ENCODE results near the gene CST9.

CST9 gene

DNA sequence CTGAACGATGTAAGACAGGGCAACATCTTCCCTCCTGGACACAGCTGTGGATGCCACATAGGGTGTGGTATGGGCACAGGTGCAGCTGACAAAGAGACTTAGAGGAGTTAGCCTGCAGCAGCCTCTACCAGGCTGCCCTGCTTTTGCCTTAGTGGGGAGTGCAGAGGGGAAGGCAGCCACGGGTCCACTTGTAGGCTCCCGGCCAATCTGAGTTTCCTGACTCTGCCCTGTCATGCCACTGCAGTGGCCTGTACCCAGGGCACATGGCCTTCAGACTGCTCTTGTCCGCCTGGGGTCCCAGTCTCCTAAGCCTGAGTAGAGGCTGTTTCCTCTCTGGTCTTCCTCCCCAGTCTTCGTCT is 20.3 kb downstream of the CST9 start:
- no peak overlapping the region for H3K4me2 ChIP-seq (ENCODE audit: low read length)
- H3K4me3 ChIP-seq (ENCODE audit: low read length), result no peak overlapping the region
- H3K27me3 ChIP-seq (ENCODE audit: control insufficient read depth, low read length), result no peaks in the 10 kb centered on the region
- H3K4me1 ChIP-seq (ENCODE audit: control insufficient read depth, low read length), result no peaks in the 10 kb centered on the region
- H3K27ac ChIP-seq (ENCODE audit: low read depth, low read length), result no peak overlapping the region
- H3K9me2 ChIP-seq (replicated peaks; ENCODE audit: control insufficient read depth, low read length), result no peaks in the 10 kb centered on the region
- TF ChIP-seq EZH2phosphoT487 (IDR thresholded peaks at IDR 0.05; ENCODE audit: borderline replicate concordance, low read length), result no peak
- TF ChIP-seq, protein P1, sequence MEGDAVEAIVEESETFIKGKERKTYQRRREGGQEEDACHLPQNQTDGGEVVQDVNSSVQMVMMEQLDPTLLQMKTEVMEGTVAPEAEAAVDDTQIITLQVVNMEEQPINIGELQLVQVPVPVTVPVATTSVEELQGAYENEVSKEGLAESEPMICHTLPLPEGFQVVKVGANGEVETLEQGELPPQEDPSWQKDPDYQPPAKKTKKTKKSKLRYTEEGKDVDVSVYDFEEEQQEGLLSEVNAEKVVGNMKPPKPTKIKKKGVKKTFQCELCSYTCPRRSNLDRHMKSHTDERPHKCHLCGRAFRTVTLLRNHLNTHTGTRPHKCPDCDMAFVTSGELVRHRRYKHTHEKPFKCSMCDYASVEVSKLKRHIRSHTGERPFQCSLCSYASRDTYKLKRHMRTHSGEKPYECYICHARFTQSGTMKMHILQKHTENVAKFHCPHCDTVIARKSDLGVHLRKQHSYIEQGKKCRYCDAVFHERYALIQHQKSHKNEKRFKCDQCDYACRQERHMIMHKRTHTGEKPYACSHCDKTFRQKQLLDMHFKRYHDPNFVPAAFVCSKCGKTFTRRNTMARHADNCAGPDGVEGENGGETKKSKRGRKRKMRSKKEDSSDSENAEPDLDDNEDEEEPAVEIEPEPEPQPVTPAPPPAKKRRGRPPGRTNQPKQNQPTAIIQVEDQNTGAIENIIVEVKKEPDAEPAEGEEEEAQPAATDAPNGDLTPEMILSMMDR (IDR thresholded peaks at IDR 0.05; ENCODE audit: low read depth, low read length, poor library complexity, severe bottlenecking), result no peak
- peaks cover 2% of the 10 kb centered on the region; the same call in 1 of the 2 replicates for H3K9me3 ChIP-seq (ENCODE audit: control insufficient read depth, insufficient read depth, low read length)
- no peaks in the 10 kb centered on the region for H3F3A ChIP-seq (ENCODE audit: control insufficient read depth, insufficient read depth)
- H3K79me2 ChIP-seq (ENCODE audit: control insufficient read depth, low read length), result no peaks in the 10 kb centered on the region
- H4K20me1 ChIP-seq (ENCODE audit: control insufficient read depth, insufficient read depth, low read depth, low read length), result no peaks in the 10 kb centered on the region
- no peaks in the 10 kb centered on the region for H3K36me3 ChIP-seq (ENCODE audit: control insufficient read depth, low read length)

DNA sequence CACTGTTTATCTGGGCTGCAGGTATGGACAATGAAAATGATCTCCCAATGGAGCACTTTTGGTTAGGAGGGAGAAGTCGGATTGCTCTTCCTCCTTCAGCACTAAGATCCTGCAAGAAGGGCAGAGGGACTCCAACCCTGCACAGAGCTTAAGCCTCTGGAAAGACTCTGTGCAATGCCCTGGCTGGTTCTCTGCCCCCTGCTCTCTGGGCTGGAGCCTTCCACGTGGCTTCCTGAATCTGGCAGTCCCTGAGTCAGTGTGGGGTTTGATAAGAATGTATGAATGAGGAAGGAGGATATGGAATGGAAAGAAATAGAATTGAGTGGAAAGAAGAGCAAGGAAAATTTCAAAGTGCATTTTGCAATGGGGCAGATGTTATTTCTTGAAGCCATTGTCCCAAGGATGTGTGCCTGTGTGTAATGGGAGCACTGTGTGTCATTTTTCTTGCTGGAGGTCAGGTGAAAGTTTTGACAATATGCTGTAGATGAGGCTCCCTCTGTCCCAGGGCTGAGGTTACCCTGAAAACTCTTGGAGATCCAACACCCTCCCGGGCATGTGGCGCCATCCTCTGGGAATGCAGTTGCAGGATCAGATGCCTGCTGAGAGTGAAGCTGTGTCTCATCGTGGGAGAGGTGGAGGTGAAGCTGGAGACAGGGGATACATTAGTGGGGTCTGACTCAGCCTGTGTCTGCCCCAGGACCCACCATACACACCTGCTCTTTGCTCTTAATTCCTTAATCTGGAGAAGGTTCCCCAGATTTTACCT is 21.1 kb downstream of the CST9 start:
- Histone ChIP-seq H3K9me2 (replicated peaks; ENCODE audit: control insufficient read depth, low read length) (no peaks in the 10 kb centered on the region), H3K27ac (ENCODE audit: low read depth, low read length) (no peak overlapping the region)
- no peak for TF ChIP-seq EZH2phosphoT487 (IDR thresholded peaks at IDR 0.05; ENCODE audit: borderline replicate concordance, low read length)
- TF ChIP-seq, protein P1 (IDR thresholded peaks at IDR 0.05; ENCODE audit: low read depth, low read length, poor library complexity, severe bottlenecking), result no peak

GRCh38 chr20:23583526-23583925 is 22.2 kb downstream of the CST9 start:
- TF ChIP-seq EZH2phosphoT487 (IDR thresholded peaks at IDR 0.05; ENCODE audit: borderline replicate concordance, low read length), result no peak
- TF ChIP-seq, protein P1 (IDR thresholded peaks at IDR 0.05; ENCODE audit: low read depth, low read length, poor library complexity, severe bottlenecking), result no peak
- no peaks in the 10 kb centered on the region for H3K4me1 ChIP-seq (ENCODE audit: control insufficient read depth, low read length)
- no peaks in the 10 kb centered on the region for H3K36me3 ChIP-seq (ENCODE audit: control insufficient read depth, low read length)
- no peaks in the 10 kb centered on the region for H3K79me2 ChIP-seq (ENCODE audit: control insufficient read depth, low read length)
- H3K9me2 ChIP-seq (replicated peaks; ENCODE audit: control insufficient read depth, low read length), result no peaks in the 10 kb centered on the region
- no peaks in the 10 kb centered on the region for H4K20me1 ChIP-seq (ENCODE audit: control insufficient read depth, insufficient read depth, low read depth, low read length)
- no peak overlapping the region for H3K27ac ChIP-seq (ENCODE audit: low read depth, low read length)
- H3F3A ChIP-seq (ENCODE audit: control insufficient read depth, insufficient read depth), result no peaks in the 10 kb centered on the region
- H3K9me3 ChIP-seq (ENCODE audit: control insufficient read depth, insufficient read depth, low read length), result peaks cover 1% of the 10 kb centered on the region; the same call in 1 of the 2 replicates
- no peak overlapping the region for H3K4me3 ChIP-seq (ENCODE audit: low read length)
- no peaks in the 10 kb centered on the region for H3K27me3 ChIP-seq (ENCODE audit: control insufficient read depth, low read length)
- no peak overlapping the region for H3K4me2 ChIP-seq (ENCODE audit: low read length)

More for the DNA sequence above, 21.1 kb downstream of the CST9 start:
- Histone ChIP-seq H3K79me2 (ENCODE audit: control insufficient read depth, low read length) (no peaks in the 10 kb centered on the region), H3K27me3 (ENCODE audit: control insufficient read depth, low read length) (no peaks in the 10 kb centered on the region), H3K4me2 (ENCODE audit: low read length) (no peak overlapping the region), H3K36me3 (ENCODE audit: control insufficient read depth, low read length) (no peaks in the 10 kb centered on the region), H3K4me1 (ENCODE audit: control insufficient read depth, low read length) (no peaks in the 10 kb centered on the region), H3K4me3 (ENCODE audit: low read length) (no peak overlapping the region), H4K20me1 (ENCODE audit: control insufficient read depth, insufficient read depth, low read depth, low read length) (no peaks in the 10 kb centered on the region), H3K9me3 (ENCODE audit: control insufficient read depth, insufficient read depth, low read length) (peaks cover 2% of the 10 kb centered on the region; the same call in 1 of the 2 replicates), H3F3A (ENCODE audit: control insufficient read depth, insufficient read depth) (no peaks in the 10 kb centered on the region)

Data from DOHH2 (cell line).